Body of pancreas (tissue), 4 donors: ENCODE measurements around the gene SPATA19. TPM values are rescaled to one million over a fixed set of nuclear protein-coding genes. Genes with fewer than 3 reads are reported as not detected.

Experiments used
- ATAC-seq: fragments of 150-250 bp; one replicate; pipeline ENCODE4 v1.9.1; 2016
- DNase-seq, 4 donors: peaks; one replicate each; pipeline ENCODE4 v3.0.0-alpha.2; 2019
- H3K27ac ChIP-seq, 4 donors: fragments of 200-600 bp; sonication (generic); 1 replicate in 3 of 4; 2 replicates in 1 of 4; pipeline versions ENCODE4 v1.5.1 to v1.6.1; 2016 to 2019; ENCODE audit warnings: mild to moderate bottlenecking in 1 of 4, mixed read lengths in 1 of 4, moderate library complexity in 1 of 4
- H3K27me3 ChIP-seq, 2 donors: fragments of 200-600 bp; sonication (generic); one replicate each; pipeline ENCODE4 v1.6.0; 2016; ENCODE audit warnings: mild to moderate bottlenecking in 1 of 2
- H3K36me3 ChIP-seq, 2 donors: fragments of 200-600 bp; sonication (generic); replicated peaks in 1 of 2; 2 replicates each; pipeline ENCODE4 v1.5.1; 2016; ENCODE audit warnings: low read depth in 2 of 2; ENCODE audit not compliant: insufficient read depth in 1 of 2
- H3K4me1 ChIP-seq: fragments of 200-600 bp; sonication (generic); one replicate; pipeline ENCODE4 v1.6.0; 2016
- H3K4me3 ChIP-seq, 2 donors: fragments of 200-600 bp; sonication (generic); 1 replicate in 1 of 2; 2 replicates in 1 of 2; pipeline ENCODE4 v1.5.1; 2016 to 2019
- H3K9me3 ChIP-seq, 3 donors: fragments of 200-600 bp; sonication (generic); 1 replicate in 2 of 3; 2 replicates in 1 of 3; pipeline ENCODE4 v1.5.1; 2016
- POLR2A ChIP-seq, 3 donors: fragments of 450-650 bp; IDR thresholded peaks; one replicate each; pipeline ENCODE4 v1.6.1; 2016; ENCODE audit warnings: antibody characterized with exemption in 3 of 3, mild to moderate bottlenecking in 2 of 3
- WGBS, 2 donors: methylation state at CpG; one replicate each; pipeline ENCODE4 v1.1.5; 2017; 5-methylcytosine and 5-hydroxymethylcytosine counted together
- intact Hi-C: fragments of 100-400 bp; cut with DNase I; formaldehyde crosslinking; loops from one replicate; pipeline ENCODE4 v1.15.1; 2023
- total RNA-seq, 2 donors: library from RNA; depleted of rRNA; stranded (reverse); fragments of >200 nt; gene quantifications; one replicate each; pipeline ENCODE4 v1.1.0, GENCODE V29; 2016
- TF ChIP-seq, protein P1 (sequence below), 7 experiments: fragments of 450-650 bp in 4 of 7; fragments of 200-600 bp in 3 of 7; sonication (generic) in 3 of 7; IDR thresholded peaks; one replicate each; pipeline ENCODE4 v1.5.1; 2016 to 2019; ENCODE audit warnings: antibody characterized with exemption in 7 of 7

SPATA19 gene
- total RNA-seq, 2 donors from 2014 or later, result not detected

DNA sequence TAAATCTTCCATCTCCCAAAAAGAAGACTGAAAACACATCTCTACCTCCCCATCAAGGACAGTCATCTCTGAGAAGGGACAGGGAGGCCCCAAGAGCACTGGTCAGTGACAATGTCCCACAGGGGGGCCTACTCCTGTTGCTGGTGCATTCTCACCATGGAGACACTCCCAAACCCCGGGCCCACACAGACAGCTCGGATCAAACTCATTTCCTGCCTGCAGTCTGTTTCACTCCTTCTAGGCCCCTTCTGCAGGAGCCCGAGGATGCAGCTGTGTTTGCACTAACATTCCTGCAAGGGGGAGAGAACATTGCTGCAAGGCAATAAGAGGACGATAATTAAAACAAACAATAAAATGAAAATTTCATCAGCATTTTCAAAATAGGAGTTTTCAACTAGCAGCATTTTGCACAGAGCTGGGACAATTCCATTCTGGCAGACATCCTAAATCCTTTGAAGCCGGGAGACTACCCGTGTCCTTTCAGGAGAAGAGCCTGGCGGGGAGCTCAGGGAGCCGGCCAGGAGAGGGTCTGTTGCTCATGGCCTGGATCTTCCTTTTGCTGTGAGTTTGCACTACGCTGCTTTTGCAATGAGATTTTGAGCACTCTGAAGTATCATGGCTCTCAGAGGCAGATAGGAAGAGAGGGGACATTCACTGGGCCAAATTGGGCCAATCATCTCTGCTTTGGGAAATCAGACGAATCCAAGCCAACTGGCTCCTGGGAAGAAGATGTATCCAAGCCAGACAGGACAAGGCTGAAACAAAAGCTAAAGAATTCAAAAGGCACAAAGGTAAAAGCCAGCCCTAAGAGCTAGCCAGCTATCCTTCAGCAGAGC, 33.2 kb downstream of the SPATA19 start:
- H3K36me3 ChIP-seq, result no peaks in the 10 kb centered on the region
- no peaks in the 10 kb centered on the region for H3K9me3 ChIP-seq
- DNase-seq (no peak), ATAC-seq (no peak)
- WGBS, 2 donors, result 40 to 48% methylated on average over 10 of the region's 10 CpGs
- no peak for TF ChIP-seq POLR2A (IDR thresholded peaks at IDR 0.05)
- TF ChIP-seq, protein P1, sequence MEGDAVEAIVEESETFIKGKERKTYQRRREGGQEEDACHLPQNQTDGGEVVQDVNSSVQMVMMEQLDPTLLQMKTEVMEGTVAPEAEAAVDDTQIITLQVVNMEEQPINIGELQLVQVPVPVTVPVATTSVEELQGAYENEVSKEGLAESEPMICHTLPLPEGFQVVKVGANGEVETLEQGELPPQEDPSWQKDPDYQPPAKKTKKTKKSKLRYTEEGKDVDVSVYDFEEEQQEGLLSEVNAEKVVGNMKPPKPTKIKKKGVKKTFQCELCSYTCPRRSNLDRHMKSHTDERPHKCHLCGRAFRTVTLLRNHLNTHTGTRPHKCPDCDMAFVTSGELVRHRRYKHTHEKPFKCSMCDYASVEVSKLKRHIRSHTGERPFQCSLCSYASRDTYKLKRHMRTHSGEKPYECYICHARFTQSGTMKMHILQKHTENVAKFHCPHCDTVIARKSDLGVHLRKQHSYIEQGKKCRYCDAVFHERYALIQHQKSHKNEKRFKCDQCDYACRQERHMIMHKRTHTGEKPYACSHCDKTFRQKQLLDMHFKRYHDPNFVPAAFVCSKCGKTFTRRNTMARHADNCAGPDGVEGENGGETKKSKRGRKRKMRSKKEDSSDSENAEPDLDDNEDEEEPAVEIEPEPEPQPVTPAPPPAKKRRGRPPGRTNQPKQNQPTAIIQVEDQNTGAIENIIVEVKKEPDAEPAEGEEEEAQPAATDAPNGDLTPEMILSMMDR (IDR thresholded peaks at IDR 0.05), result no peak
- no peak overlapping the region for H3K4me3 ChIP-seq
- H3K27me3 ChIP-seq, result peaks cover 0 to 4% of the 10 kb centered on the region in 2 donors
- no peaks in the 10 kb centered on the region for H3K4me1 ChIP-seq
- intact Hi-C loops, result no loop called here
- no peak overlapping the region for H3K27ac ChIP-seq

DNA sequence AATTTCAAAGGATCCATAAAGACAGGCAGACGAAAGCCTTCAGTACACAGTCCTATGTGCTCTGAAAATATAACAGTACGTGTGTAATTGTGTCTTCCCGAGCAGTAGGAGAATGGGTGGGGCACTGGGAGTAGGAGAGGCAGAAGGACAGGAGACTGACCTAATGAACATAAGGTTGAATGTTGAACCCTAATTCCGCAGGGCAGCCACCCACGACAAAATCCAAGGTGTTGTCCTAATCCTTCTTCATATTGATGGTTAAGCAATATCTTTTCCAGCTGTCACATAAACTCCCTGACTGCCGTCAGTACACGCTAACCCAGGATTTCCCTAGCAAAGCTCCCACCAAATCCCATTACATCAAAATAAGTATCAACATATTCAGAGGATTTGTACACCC, 34.5 kb downstream of the SPATA19 start:
- TF ChIP-seq, protein P1 (IDR thresholded peaks at IDR 0.05), result no peak
- no peak for TF ChIP-seq POLR2A (IDR thresholded peaks at IDR 0.05)
- Histone ChIP-seq H3K9me3 (no peaks in the 10 kb centered on the region), H3K27ac (no peak overlapping the region), H3K4me1 (no peaks in the 10 kb centered on the region), H3K36me3 (no peaks in the 10 kb centered on the region), H3K4me3 (no peak overlapping the region), H3K27me3 (peaks cover 0 to 4% of the 10 kb centered on the region in 2 donors)
- DNase-seq (no peak), ATAC-seq (no peak)
- WGBS, 2 donors, result 70 to 78% methylated on average over 7 of the region's 7 CpGs
- intact Hi-C loops, result no loop called here

DNA sequence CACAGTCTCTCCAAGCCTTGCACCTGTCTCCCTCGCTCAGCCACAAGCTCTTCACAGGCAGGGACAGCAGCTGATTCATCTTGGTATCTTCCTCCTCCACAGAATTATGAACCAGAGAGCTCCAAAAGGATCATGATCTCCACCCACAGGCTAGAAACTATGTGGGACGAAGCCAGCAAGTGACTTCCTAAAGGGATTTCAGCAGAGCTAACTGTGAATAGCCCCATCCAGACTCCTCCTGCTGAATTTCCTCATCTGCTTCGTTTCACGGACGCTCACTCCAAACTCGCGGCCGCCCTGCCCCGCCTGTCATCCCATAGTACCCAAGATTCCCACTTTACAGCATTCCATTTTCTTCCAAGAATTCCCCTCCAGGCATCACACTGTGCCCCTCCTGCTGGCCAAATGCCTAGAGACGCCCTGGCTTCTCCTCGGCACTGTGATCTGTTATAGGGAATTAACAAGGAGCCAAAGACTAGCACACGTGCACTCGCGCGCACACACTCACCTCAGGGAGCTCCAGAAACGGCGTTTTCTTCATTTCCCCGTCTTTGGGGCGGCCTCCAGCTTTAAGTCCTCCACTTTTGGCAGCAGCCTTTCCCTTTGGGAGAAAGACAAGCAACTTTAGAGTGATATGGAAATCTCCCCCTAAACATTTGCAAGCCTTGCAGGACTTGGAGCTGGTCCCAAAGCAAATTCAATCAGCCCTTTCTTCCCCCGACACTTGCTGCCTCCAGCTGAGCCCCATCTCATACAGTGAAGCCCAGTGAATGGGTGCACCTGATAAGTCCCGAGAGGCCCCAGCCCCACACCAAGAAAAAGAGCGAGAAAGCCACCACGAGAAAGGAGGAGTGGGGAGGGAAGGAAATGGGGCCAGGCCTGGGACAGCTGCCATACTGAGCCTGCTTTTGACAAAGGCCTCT, 35.5 kb downstream of the SPATA19 start:
- 43 to 44% methylated on average over 22 to 23 of the region's 23 CpGs for WGBS, 2 donors
- no peak overlapping the region for H3K4me3 ChIP-seq
- H3K36me3 ChIP-seq, result no peaks in the 10 kb centered on the region
- intact Hi-C loops, result no loop called here
- DNase-seq, result peak in 1 of 4 donors; percentile 7
- ATAC-seq, result no peak
- H3K27me3 ChIP-seq, result peaks cover 0 to 4% of the 10 kb centered on the region in 2 donors
- no peaks in the 10 kb centered on the region for H3K4me1 ChIP-seq
- TF ChIP-seq, protein P1 (IDR thresholded peaks at IDR 0.05), result no peak
- no peak for TF ChIP-seq POLR2A (IDR thresholded peaks at IDR 0.05)
- no peaks in the 10 kb centered on the region for H3K9me3 ChIP-seq
- no peak overlapping the region for H3K27ac ChIP-seq

DNA sequence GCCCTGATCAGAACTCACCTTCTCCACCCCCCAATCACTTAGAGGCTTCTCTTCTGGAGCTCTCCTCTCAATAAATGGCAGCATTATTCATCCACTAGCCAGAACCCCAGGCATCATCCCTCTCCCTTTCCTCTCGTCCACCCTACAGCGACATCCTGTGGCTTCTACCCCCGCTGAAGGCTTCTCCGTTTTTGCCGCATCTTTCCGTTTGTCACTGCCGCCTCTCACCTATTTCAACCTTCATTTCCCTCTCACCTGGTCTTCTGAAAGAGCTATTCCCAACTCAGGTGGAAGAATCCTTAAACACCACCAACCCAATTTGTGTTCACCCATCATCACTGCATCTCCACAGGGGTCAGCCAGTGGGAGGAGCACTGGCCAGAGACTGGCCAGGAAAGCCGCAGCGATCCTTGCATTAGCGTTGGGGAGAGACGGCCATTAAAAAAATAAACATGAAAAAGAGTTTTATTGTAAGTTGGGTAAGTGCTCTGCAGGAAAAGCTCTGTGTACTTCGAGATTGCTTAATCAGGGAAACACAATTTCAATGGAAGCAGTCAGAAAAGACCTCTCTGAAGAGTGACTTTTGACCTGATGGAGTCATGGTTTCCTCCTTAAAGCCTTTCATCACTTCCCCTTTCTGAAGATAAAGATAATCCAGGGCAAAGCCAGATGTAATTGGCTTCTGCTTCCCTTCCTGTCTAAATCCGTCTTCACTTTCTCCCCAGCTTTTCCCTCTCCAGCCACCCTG, 36.7 kb downstream of the SPATA19 start:
- no peak for DNase-seq
- TF ChIP-seq, protein P1 (IDR thresholded peaks at IDR 0.05), result no peak
- no peak for TF ChIP-seq POLR2A (IDR thresholded peaks at IDR 0.05)
- WGBS, 2 donors, result 33 to 45% methylated on average over 13 of the region's 13 CpGs
- ATAC-seq, result no peak
- intact Hi-C loops, result no loop called here
- Histone ChIP-seq H3K36me3 (no peaks in the 10 kb centered on the region), H3K4me1 (no peaks in the 10 kb centered on the region), H3K9me3 (no peaks in the 10 kb centered on the region), H3K4me3 (no peak overlapping the region), H3K27ac (no peak overlapping the region), H3K27me3 (peaks cover 0 to 4% of the 10 kb centered on the region in 2 donors)
